Stimulated activated CD8-positive, alpha-beta memory T cell treated with anti-CD3 and anti-CD28 coated beads, Interleukin-15, amount 100 ng/mL, for 48 hours (primary cell): Measurements from ENCODE around the gene KLRF1.
A peak's percentile ranks its signal among the peaks of the same experiment; 100 is the strongest.

Experiments
- DNase-seq, 2 donors: peaks; one replicate each; pipeline ENCODE4 v3.0.0-alpha.2; 2020; ENCODE audit warnings: low read depth in 2 of 2

The KLRF1 gene, protein sequence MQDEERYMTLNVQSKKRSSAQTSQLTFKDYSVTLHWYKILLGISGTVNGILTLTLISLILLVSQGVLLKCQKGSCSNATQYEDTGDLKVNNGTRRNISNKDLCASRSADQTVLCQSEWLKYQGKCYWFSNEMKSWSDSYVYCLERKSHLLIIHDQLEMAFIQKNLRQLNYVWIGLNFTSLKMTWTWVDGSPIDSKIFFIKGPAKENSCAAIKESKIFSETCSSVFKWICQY

GRCh38 chr12:9827209-9827888, at the start of gene KLRF1:
Gene KLRF1 (plus strand): TSS chr12:9827481. CDS start chr12:9827545, 64 bp downstream.
- no peak for DNase-seq

GRCh38 chr12:9779209-9779608, 48.1 kb upstream of the KLRF1 start:
- no peak for DNase-seq

GRCh38 chr12:9781360-9781759, 45.9 kb upstream of the KLRF1 start:
- DNase-seq, result no peak

DNA sequence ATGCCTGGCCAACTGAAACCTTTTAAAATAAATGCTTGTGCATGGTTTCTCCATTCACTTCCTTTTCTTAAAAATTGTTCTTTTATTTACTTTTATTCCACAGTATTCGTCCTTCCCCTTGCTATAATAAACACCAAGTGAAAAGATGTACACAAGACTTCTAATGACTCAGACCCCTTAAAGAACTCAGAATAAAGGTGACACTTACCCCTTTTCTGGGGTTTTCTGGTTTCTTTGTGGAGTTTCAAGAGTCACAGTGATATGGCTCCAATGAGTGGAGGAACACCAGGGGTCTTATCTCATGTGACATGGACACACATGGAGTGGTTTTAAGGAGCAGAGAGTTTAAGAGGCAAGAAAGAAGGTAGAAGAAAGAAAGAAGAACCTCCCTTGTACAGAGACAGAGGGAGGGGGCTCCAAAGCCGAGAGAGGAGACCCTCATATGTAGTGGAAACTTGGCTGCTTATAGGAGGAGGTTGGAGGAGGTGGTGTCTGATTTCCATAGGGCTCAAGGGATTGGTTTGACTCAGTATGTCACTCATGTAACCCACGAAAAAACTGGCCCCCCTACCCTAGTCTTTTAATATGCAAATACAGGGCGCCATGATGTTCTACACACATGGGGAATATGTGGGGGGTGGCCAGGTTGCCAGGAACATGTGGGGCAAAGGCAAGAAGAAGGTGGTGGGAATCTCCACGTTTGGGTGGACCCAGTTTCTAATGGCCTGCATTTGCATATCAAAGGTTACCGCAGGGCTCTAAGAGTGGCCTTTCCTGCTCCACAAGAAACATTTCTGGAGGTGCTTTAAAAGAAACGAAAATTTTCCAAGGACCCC, 44.5 kb upstream of the KLRF1 start:
- DNase-seq, result no peak

- no peak for DNase-seq
These were observed 43.0 kb upstream of the KLRF1 start for GRCh38 chr12:9784326-9784725.

- DNase-seq, result no peak
These were observed 42.5 kb upstream of the KLRF1 start for GRCh38 chr12:9784816-9785215.

- no peak for DNase-seq
These were observed 40.3 kb upstream of the KLRF1 start for GRCh38 chr12:9786726-9787717.

- DNase-seq, result no peak
These were observed 34.9 kb upstream of the KLRF1 start for GRCh38 chr12:9792185-9792900.

DNA sequence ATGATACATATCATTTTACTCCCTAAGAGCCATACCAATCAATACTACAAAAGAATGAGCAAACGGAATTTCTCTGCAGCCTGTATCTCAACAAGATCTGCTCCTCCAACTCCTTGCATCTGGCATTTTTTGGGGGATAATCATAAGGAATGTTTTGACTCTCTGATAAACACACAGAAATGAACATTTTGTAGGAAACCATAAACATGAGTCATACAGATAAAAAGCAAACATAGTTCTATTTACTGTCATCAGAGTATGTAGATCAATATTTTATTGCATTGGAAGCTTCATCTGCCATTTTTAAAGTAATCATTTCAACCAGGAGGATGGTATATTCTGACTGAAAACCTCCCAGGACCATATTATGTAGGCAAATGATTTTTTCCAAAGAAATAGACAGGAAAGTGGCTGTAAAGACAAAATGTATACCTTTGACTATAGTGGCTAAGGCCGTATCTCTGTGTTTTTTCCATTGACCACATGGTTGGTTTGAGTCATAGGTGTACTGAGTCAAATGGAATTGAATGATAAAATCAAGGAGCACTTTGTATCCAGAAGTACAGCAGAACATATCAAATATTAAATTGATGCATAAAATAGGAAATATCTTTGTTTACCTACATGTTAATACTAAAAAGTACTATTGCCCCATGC, 34.2 kb upstream of the KLRF1 start:
- DNase-seq, result no peak

GRCh38 chr12:9793779-9794395, 33.4 kb upstream of the KLRF1 start:
- DNase-seq, result no peak

GRCh38 chr12:9794484-9795093, 32.7 kb upstream of the KLRF1 start:
- no peak for DNase-seq

GRCh38 chr12:9795945-9796344, 31.3 kb upstream of the KLRF1 start:
- no peak for DNase-seq

DNA sequence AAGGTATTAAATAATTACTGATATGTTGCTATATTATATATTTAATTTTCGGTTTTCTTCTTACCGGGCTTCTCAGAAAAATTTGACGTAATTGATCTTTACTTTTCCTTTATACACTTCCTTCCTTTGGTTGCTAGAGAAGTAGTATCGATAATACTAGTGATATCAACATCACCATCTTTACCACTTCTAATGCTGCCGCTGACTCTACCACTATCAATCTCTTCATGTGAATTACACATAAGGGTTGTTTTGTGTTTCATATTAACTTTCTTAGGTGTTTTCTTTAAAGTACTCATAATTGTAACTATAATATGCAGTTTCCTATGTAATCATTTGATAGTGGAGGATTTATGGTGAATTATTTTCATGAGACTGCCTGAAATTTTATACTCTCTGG, 30.9 kb upstream of the KLRF1 start:
- DNase-seq, result no peak

DNA sequence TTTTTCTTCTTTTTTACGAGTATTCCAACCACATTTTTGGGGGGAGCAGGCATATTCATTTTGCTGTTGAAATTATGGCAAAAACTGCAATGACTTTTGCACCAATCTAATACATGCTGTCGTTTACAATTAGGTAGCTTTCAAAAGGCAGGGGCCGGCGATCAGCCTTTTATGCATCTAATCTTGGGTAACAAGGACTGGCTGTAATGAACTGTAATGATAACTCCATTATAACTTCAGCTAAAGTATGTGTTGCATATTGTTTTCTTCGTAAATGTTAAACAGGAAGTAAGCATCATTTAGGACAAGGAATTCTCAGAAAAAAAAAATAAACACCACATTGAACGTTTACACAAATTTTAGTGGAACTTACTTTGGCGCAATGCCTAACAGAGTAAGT, 30.3 kb upstream of the KLRF1 start:
- no peak for DNase-seq

GRCh38 chr12:9797722-9798619, 29.3 kb upstream of the KLRF1 start:
- DNase-seq, result peak; percentile 47 to 50

DNA sequence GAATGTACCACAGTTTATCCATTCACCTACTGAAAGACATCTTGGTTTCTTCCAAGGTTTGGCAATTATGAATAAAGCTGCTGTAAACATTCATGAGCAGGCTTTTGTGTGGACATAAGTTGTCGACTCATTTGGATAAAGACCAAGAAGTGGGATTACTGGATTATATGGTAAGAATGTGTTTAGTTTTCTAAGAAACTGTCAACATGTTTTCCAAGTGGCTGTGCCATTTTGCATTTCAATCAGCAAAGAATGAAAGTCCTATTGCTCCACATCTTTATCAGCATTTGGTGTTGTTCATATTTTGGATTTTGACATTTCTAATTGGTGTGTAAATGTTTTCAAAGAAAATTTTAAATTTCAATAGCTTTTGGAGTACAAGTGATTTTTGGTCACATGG, 27.3 kb upstream of the KLRF1 start:
- no peak for DNase-seq

- DNase-seq, result no peak
These were observed 21.4 kb upstream of the KLRF1 start for GRCh38 chr12:9805883-9806282.

DNA sequence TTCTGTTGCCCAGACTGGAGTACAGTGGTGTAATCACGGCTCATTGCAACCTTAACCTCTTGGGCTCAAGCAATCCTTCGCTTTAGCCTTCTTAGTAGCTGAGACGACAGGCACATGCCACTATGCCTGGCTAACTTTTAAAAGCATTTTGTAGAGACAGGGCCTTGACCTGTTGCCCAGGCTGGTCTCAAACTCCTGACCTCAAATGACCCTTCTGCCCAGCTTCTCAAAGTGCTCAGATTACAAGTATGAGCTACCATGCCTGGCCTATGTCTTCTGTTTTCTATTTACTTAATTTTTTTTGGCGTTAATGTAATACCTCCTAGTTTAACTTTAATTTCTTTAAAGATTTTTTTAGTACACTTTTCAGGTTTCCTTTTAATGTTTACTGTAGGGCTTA, 20.6 kb upstream of the KLRF1 start:
- DNase-seq, result no peak
